Measurements from ENCODE around the gene ATF4.

DNA sequence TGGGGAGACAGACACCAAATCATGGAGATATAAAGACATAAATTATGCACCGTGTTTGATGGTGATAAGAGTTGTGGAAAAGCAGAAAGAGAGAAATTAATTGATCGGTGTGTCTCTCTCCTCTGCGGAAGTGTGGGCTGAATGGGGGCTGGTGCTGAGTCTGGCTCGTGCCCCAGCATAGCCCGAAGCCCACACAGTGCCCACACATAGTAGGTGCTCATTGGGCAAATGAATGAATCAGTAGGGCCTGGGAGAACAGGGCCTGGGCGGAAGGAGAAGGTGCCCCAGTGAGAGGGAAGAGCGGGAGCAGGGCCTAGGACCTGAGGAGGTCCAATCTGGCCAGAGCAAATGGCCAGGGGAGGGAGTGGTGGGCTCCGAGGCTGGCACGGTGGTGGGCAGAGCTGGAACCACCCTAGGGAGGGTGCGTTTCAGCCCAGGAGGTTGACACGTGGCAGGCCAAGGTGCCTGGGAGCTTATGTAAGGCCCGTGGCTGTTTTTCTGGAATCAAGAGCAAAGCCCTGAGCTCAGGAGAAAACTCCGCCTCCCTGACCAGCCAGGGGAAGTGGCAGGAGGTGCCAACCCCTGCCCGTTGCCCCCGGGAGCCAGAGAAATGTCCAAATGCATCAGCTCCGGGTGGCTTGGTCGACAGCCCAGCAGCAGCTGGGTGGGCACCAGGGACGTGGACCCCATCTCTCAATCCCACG lies 48.1 kb downstream of the ATF4 start:
- TF ChIP-seq, protein P1, sequence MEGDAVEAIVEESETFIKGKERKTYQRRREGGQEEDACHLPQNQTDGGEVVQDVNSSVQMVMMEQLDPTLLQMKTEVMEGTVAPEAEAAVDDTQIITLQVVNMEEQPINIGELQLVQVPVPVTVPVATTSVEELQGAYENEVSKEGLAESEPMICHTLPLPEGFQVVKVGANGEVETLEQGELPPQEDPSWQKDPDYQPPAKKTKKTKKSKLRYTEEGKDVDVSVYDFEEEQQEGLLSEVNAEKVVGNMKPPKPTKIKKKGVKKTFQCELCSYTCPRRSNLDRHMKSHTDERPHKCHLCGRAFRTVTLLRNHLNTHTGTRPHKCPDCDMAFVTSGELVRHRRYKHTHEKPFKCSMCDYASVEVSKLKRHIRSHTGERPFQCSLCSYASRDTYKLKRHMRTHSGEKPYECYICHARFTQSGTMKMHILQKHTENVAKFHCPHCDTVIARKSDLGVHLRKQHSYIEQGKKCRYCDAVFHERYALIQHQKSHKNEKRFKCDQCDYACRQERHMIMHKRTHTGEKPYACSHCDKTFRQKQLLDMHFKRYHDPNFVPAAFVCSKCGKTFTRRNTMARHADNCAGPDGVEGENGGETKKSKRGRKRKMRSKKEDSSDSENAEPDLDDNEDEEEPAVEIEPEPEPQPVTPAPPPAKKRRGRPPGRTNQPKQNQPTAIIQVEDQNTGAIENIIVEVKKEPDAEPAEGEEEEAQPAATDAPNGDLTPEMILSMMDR (IDR thresholded peaks at IDR 0.05): no peak
- TF ChIP-seq POLR2A (IDR thresholded peaks at IDR 0.05): no peak

Measured in breast epithelium (tissue), 3 donors.